Tibial artery (tissue), 4 donors: Measurements from ENCODE around the gene RTP2.

Source experiments
- DNase-seq, 2 donors: peaks; one replicate each; pipeline ENCODE4 v3.0.0-alpha.2; 2019
- H3K27ac ChIP-seq, 2 donors: fragments of 200-600 bp; sonication (generic) in 1 of 2; 1 replicate in 1 of 2; 2 replicates in 1 of 2; pipeline ENCODE4 v1.5.1; 2018 to 2019; ENCODE audit warnings: mild to moderate bottlenecking in 1 of 2
- H3K27me3 ChIP-seq, 2 donors: fragments of 200-600 bp; sonication (generic) in 1 of 2; one replicate each; pipeline versions ENCODE4 v1.5.1 to v1.6.0; 2016 to 2019
- H3K36me3 ChIP-seq, 3 donors: fragments of 200-600 bp; sonication (generic) in 2 of 3; one replicate each; pipeline ENCODE4 v1.5.1; 2016 to 2019; ENCODE audit warnings: mild to moderate bottlenecking in 2 of 3
- H3K4me1 ChIP-seq, 4 donors: fragments of 200-600 bp; sonication (generic) in 2 of 4; 1 replicate in 3 of 4; 2 replicates in 1 of 4; pipeline ENCODE4 v1.5.1; 2016 to 2019
- H3K4me3 ChIP-seq, 2 donors: fragments of 200-600 bp; sonication (generic) in 1 of 2; 1 replicate in 1 of 2; 2 replicates in 1 of 2; pipeline ENCODE4 v1.5.1; 2018 to 2019; ENCODE audit warnings: mild to moderate bottlenecking in 2 of 2
- H3K9me3 ChIP-seq, 3 donors: fragments of 200-600 bp; sonication (generic) in 1 of 3; one replicate each; pipeline ENCODE4 v1.5.1; 2016 to 2019
- CTCF ChIP-seq, 2 experiments: fragments of 200-600 bp in 1 of 2; fragments of 450-650 bp in 1 of 2; IDR thresholded peaks; one replicate each; pipeline ENCODE4 v1.5.1; 2017 to 2019; ENCODE audit warnings: antibody characterized with exemption in 2 of 2, mild to moderate bottlenecking in 1 of 2, moderate library complexity in 1 of 2
- intact Hi-C: fragments of 100-400 bp; cut with DNase I; formaldehyde crosslinking; loops from one replicate; pipeline ENCODE4 v1.15.0; 2023; ENCODE audit warnings: low total_unique reads

RTP2 gene

GRCh38 chr3:187665010-187665409 lies 37.3 kb downstream of the RTP2 start:
- no peak overlapping the region for H3K4me3 ChIP-seq
- H3K36me3 ChIP-seq = no peaks in the 10 kb centered on the region
- peaks cover 0 to 7% of the 10 kb centered on the region in 2 donors for H3K27me3 ChIP-seq
- no peak for TF ChIP-seq CTCF (IDR thresholded peaks at IDR 0.05)
- no peak for DNase-seq
- no peaks in the 10 kb centered on the region for H3K4me1 ChIP-seq
- intact Hi-C loops = no loop called here
- no peaks in the 10 kb centered on the region for H3K9me3 ChIP-seq
- H3K27ac ChIP-seq = no peak overlapping the region

- intact Hi-C loops = no loop called here
- H3K27me3 ChIP-seq = peaks cover 0 to 4% of the 10 kb centered on the region in 2 donors
- no peaks in the 10 kb centered on the region for H3K9me3 ChIP-seq
- no peak for TF ChIP-seq CTCF (IDR thresholded peaks at IDR 0.05)
- H3K4me1 ChIP-seq = no peaks in the 10 kb centered on the region
- DNase-seq = no peak
- no peak overlapping the region for H3K27ac ChIP-seq
- H3K36me3 ChIP-seq = no peaks in the 10 kb centered on the region
- H3K4me3 ChIP-seq = no peak overlapping the region
Observed at GRCh38 chr3:187662848-187663409, 39.4 kb downstream of the RTP2 start.

GRCh38 chr3:187661267-187661666 lies 41.1 kb downstream of the RTP2 start:
- Histone ChIP-seq H3K27ac (no peak overlapping the region), H3K9me3 (no peaks in the 10 kb centered on the region)
- no peak for TF ChIP-seq CTCF (IDR thresholded peaks at IDR 0.05)

GRCh38 chr3:187651282-187651681 lies 51.1 kb downstream of the RTP2 start:
- no peak for TF ChIP-seq CTCF (IDR thresholded peaks at IDR 0.05)
- H3K36me3 ChIP-seq = no peaks in the 10 kb centered on the region

More at GRCh38 chr3:187661267-187661666, 41.1 kb downstream of the RTP2 start:
- DNase-seq = no peak
- no peak overlapping the region for H3K4me3 ChIP-seq
- no peaks in the 10 kb centered on the region for H3K27me3 ChIP-seq
- intact Hi-C loops = no loop called here
- H3K36me3 ChIP-seq = no peaks in the 10 kb centered on the region
- no peaks in the 10 kb centered on the region for H3K4me1 ChIP-seq

More at GRCh38 chr3:187651282-187651681, 51.1 kb downstream of the RTP2 start:
- DNase-seq = no peak
- Histone ChIP-seq H3K27ac (no peak overlapping the region), H3K4me3 (no peak overlapping the region), H3K27me3 (no peaks in the 10 kb centered on the region), H3K4me1 (no peaks in the 10 kb centered on the region), H3K9me3 (no peaks in the 10 kb centered on the region)
- intact Hi-C loops = no loop called here
